MM.1S (cell line): ENCODE data around the gene IGF1R.

ENCODE experiments used
- DNase-seq: peaks from one replicate; pipeline ENCODE4 v3.0.0-alpha.2; 2015
- H2AFZ ChIP-seq: fragments of 300-600 bp; sonication (generic); 2 replicates; pipeline ENCODE4 v1.6.0; 2016; ENCODE audit warnings: antibody characterized with exemption, low read length
- H3F3A ChIP-seq: fragments of 300-600 bp; sonication (generic); 2 replicates; pipeline ENCODE4 v1.6.1; 2016; ENCODE audit warnings: mild to moderate bottlenecking, antibody characterized with exemption, low read length, moderate library complexity, mixed read lengths; ENCODE audit not compliant: insufficient read depth
- H3K27ac ChIP-seq: fragments of 300-600 bp; sonication (generic); 2 replicates; pipeline ENCODE4 v1.5.1; 2016; ENCODE audit warnings: mild to moderate bottlenecking, low read length
- H3K27me3 ChIP-seq: fragments of 300-600 bp; sonication (generic); replicated peaks from 2 replicates; pipeline ENCODE4 v1.6.0; 2016; ENCODE audit warnings: low read length; ENCODE audit not compliant: insufficient read depth
- H3K36me3 ChIP-seq: fragments of 300-600 bp; sonication (generic); replicated peaks from 2 replicates; pipeline ENCODE4 v1.6.1; 2016; ENCODE audit warnings: mild to moderate bottlenecking, low read length, mixed read lengths; ENCODE audit not compliant: insufficient read depth
- H3K4me1 ChIP-seq: fragments of 300-600 bp; sonication (generic); 2 replicates; pipeline ENCODE4 v1.6.1; 2016; ENCODE audit warnings: low read length, mixed read lengths
- H3K4me2 ChIP-seq: fragments of 300-600 bp; sonication (generic); 2 replicates; pipeline ENCODE4 v1.6.0; 2016; ENCODE audit warnings: low read depth, low read length
- H3K4me3 ChIP-seq: fragments of 300-600 bp; sonication (generic); 2 replicates; pipeline ENCODE4 v1.5.1; 2016; ENCODE audit warnings: low read length, mixed read lengths
- H3K79me2 ChIP-seq: fragments of 300-600 bp; sonication (generic); 2 replicates; pipeline ENCODE4 v1.6.1; 2016; ENCODE audit warnings: mixed run types, low read length, mixed read lengths
- H3K9ac ChIP-seq: fragments of 300-600 bp; sonication (generic); 2 replicates; pipeline ENCODE4 v1.6.1; 2016; ENCODE audit warnings: low read length, mixed read lengths
- H3K9me2 ChIP-seq: fragments of 300-600 bp; sonication (generic); replicated peaks from 2 replicates; pipeline ENCODE4 v1.6.1; 2016; ENCODE audit warnings: mild to moderate bottlenecking, low read length, mixed read lengths; ENCODE audit not compliant: insufficient read depth
- H3K9me3 ChIP-seq: fragments of 300-600 bp; sonication (generic); replicated peaks from 2 replicates; pipeline ENCODE4 v1.6.1; 2016; ENCODE audit warnings: mild to moderate bottlenecking, low read length, mixed read lengths; ENCODE audit not compliant: insufficient read depth
- H4K20me1 ChIP-seq: fragments of 300-600 bp; sonication (generic); 2 replicates; pipeline ENCODE4 v1.6.1; 2016; ENCODE audit warnings: mild to moderate bottlenecking, low read length, moderate library complexity, mixed read lengths; ENCODE audit not compliant: insufficient read depth
- CTCF ChIP-seq: fragments of 300-600 bp; sonication (generic); IDR thresholded peaks from 2 replicates; pipeline ENCODE4 v1.5.1; 2016; ENCODE audit warnings: antibody characterized with exemption, low read length, mixed read lengths
- EZH2 ChIP-seq: fragments of 300-600 bp; sonication (generic); optimal IDR thresholded peaks from 2 replicates; pipeline ENCODE3; 2017; ENCODE audit warnings: low read depth, mild to moderate bottlenecking, antibody characterized with exemption, low read length, mixed read lengths
- EZH2phosphoT487 ChIP-seq: fragments of 300-600 bp; sonication (generic); IDR thresholded peaks from 2 replicates; pipeline ENCODE4 v1.6.1; 2018; ENCODE audit warnings: antibody characterized with exemption, low read length

The IGF1R gene

GRCh38 chr15:98927996-98928395, 279.7 kb downstream of the IGF1R start:
- H3K79me2 ChIP-seq: no peaks in the 10 kb centered on the region
- no peak overlapping the region for H3K4me2 ChIP-seq
- H3K9me2 ChIP-seq: no peaks in the 10 kb centered on the region
- no peak overlapping the region for H3K4me3 ChIP-seq
- H3K27ac ChIP-seq: no peak overlapping the region
- no peaks in the 10 kb centered on the region for H3K9me3 ChIP-seq
- H2AFZ ChIP-seq: no peak overlapping the region
- H3K36me3 ChIP-seq: no peaks in the 10 kb centered on the region; the same call in 1 of the 2 replicates
- H3F3A ChIP-seq: no peaks in the 10 kb centered on the region
- no peaks in the 10 kb centered on the region for H4K20me1 ChIP-seq
- no peak overlapping the region for H3K9ac ChIP-seq
- no peak for DNase-seq
- TF ChIP-seq EZH2 (no peak), EZH2phosphoT487 (no peak), CTCF (no peak)
- no peaks in the 10 kb centered on the region for H3K4me1 ChIP-seq
- no peaks in the 10 kb centered on the region for H3K27me3 ChIP-seq

GRCh38 chr15:98930576-98930975, 282.2 kb downstream of the IGF1R start:
- Histone ChIP-seq H2AFZ (no peak overlapping the region), H3K4me3 (no peak overlapping the region), H3K9ac (no peak overlapping the region), H3K27ac (no peak overlapping the region), H3K4me1 (no peaks in the 10 kb centered on the region), H3K9me3 (no peaks in the 10 kb centered on the region), H3K79me2 (no peaks in the 10 kb centered on the region), H3K4me2 (no peak overlapping the region), H3K27me3 (no peaks in the 10 kb centered on the region), H3K36me3 (no peaks in the 10 kb centered on the region; the same call in 1 of the 2 replicates), H4K20me1 (no peaks in the 10 kb centered on the region), H3K9me2 (no peaks in the 10 kb centered on the region), H3F3A (no peaks in the 10 kb centered on the region)
- TF ChIP-seq EZH2 (no peak), CTCF (no peak), EZH2phosphoT487 (no peak)
- DNase-seq: no peak

GRCh38 chr15:98931004-98931403, 282.7 kb downstream of the IGF1R start:
- Histone ChIP-seq H3K4me1 (no peaks in the 10 kb centered on the region), H4K20me1 (no peaks in the 10 kb centered on the region), H3K9me2 (no peaks in the 10 kb centered on the region), H3K79me2 (no peaks in the 10 kb centered on the region), H3K9me3 (no peaks in the 10 kb centered on the region), H3F3A (no peaks in the 10 kb centered on the region), H2AFZ (no peak overlapping the region), H3K9ac (no peak overlapping the region), H3K27me3 (no peaks in the 10 kb centered on the region), H3K4me3 (no peak overlapping the region), H3K36me3 (no peaks in the 10 kb centered on the region; the same call in 1 of the 2 replicates), H3K4me2 (no peak overlapping the region), H3K27ac (no peak overlapping the region)
- TF ChIP-seq EZH2 (no peak), CTCF (no peak), EZH2phosphoT487 (no peak)
- DNase-seq: no peak
